Lung (tissue), 12 donors: ENCODE measurements around the gene DNAJA1. TPM values are rescaled to one million over a fixed set of nuclear protein-coding genes. Genes with fewer than 3 reads are reported as not detected.
A peak's percentile ranks its signal among the peaks of the same experiment; 100 is the strongest.

Experiments used
- ATAC-seq: fragments of 200-7000 bp; cut with Tn5 transposase; one replicate; pipeline ENCODE4 v1.9.1; 2020; ENCODE audit warnings: moderate number of reproducible peaks; ENCODE audit not compliant: insufficient read depth, low FRiP score
- DNase-seq, 3 donors: peaks; one replicate each; pipeline ENCODE4 v3.0.0-alpha.2; 2013 to 2017
- H3K27ac ChIP-seq, 2 donors: one replicate each; pipeline ENCODE4 v1.5.1; 2013; ENCODE audit warnings: mild to moderate bottlenecking in 2 of 2, moderate library complexity in 2 of 2, control low read depth in 1 of 2, inconsistent platforms in 1 of 2, low read depth in 1 of 2, low read length in 1 of 2
- H3K27me3 ChIP-seq, 3 donors: one replicate each; pipeline ENCODE4 v1.5.1; 2013; ENCODE audit warnings: low read length in 2 of 3; ENCODE audit not compliant: control insufficient read depth in 3 of 3, insufficient read depth in 3 of 3
- H3K36me3 ChIP-seq, 4 donors: one replicate each; pipeline ENCODE4 v1.5.1; 2013; ENCODE audit warnings: low read length in 4 of 4, mild to moderate bottlenecking in 1 of 4, moderate library complexity in 1 of 4; ENCODE audit not compliant: control insufficient read depth in 4 of 4, insufficient read depth in 4 of 4
- H3K4me1 ChIP-seq, 5 donors: one replicate each; pipeline ENCODE4 v1.5.1; 2013; ENCODE audit warnings: low read length in 5 of 5, mild to moderate bottlenecking in 2 of 5, moderate library complexity in 1 of 5; ENCODE audit not compliant: control insufficient read depth in 5 of 5, insufficient read depth in 5 of 5
- H3K4me3 ChIP-seq: one replicate; pipeline ENCODE4 v1.5.1; 2013; ENCODE audit warnings: mild to moderate bottlenecking, control low read depth, moderate library complexity
- H3K9ac ChIP-seq, 2 donors: one replicate each; pipeline ENCODE4 v1.5.1; 2013; ENCODE audit warnings: low read length in 2 of 2, control low read depth in 1 of 2; ENCODE audit not compliant: insufficient read depth in 1 of 2
- H3K9me3 ChIP-seq, 4 donors: one replicate each; pipeline ENCODE4 v1.5.1; 2013; ENCODE audit warnings: low read length in 3 of 4, mild to moderate bottlenecking in 1 of 4, moderate library complexity in 1 of 4; ENCODE audit not compliant: control insufficient read depth in 4 of 4, insufficient read depth in 3 of 4
- WGBS, 2 donors: extraction: QIAGEN DNeasy Blood & Tissue Kit; methylation state at CpG; one replicate each; pipeline ENCODE4 v1.1.7; 2013; 5-methylcytosine and 5-hydroxymethylcytosine counted together
- polyA plus RNA-seq, 2 donors: library from polyadenylated mRNA; stranded (reverse); fragments of 200-250 nt; gene quantifications; one replicate each; pipeline ENCODE4 v1.2.1, GENCODE V29; 2013
- total RNA-seq, 2 donors: library from RNA; depleted of rRNA in 1 of 2; stranded (reverse); fragments of >200 nt in 1 of 2; gene quantifications; one replicate each; pipeline ENCODE4 v1.2.1, GENCODE V29; 2014 to 2021
- TF ChIP-seq, protein P1 (sequence below): IDR thresholded peaks from 2 replicates; pipeline ENCODE4 v1.5.1; 2012; ENCODE audit warnings: mild to moderate bottlenecking; ENCODE audit errors: control extremely low read depth, extremely low read depth
- donor health status: control.
- donor health status: control.
- donor health status: Bipolar disorder and iron deficiency.
- donor health status: healthy.
- donor health status: DM: yes; HTN: yes; CAD: no.

Gene DNAJA1
- total and polyA plus RNA-seq, 4 donors, result 51.9 to 127 (median 105) TPM

DNA sequence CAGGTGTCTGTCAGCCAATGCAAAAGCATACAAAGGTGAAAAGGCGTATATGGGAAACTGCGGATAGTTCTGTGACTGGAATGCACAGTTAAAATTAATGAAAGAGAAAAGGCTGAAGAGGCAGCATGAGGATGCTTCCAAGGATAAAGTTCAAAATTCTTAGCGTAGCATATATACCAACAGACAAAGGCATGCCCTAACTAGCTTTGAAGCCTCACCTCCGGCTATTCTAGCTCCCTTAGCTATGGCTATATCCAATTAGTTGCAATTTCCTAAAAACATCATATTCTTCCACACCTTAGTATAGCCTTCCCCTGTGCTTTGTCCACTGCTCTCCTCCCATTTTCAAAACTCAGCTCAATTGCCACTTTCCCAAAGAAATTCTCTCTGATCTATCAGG, 1.4 kb upstream of the DNAJA1 start:
- no peaks in the 10 kb centered on the region for H3K9me3 ChIP-seq
- no peak overlapping the region for H3K27ac ChIP-seq
- TF ChIP-seq, protein P1, sequence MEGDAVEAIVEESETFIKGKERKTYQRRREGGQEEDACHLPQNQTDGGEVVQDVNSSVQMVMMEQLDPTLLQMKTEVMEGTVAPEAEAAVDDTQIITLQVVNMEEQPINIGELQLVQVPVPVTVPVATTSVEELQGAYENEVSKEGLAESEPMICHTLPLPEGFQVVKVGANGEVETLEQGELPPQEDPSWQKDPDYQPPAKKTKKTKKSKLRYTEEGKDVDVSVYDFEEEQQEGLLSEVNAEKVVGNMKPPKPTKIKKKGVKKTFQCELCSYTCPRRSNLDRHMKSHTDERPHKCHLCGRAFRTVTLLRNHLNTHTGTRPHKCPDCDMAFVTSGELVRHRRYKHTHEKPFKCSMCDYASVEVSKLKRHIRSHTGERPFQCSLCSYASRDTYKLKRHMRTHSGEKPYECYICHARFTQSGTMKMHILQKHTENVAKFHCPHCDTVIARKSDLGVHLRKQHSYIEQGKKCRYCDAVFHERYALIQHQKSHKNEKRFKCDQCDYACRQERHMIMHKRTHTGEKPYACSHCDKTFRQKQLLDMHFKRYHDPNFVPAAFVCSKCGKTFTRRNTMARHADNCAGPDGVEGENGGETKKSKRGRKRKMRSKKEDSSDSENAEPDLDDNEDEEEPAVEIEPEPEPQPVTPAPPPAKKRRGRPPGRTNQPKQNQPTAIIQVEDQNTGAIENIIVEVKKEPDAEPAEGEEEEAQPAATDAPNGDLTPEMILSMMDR, result no peak
- H3K9ac ChIP-seq, result peak overlapping the region in 1 of 2 donors; percentile 88
- 96 to 98% methylated on average over 4 of the region's 4 CpGs for WGBS, 2 donors
- H3K27me3 ChIP-seq, result no peaks in the 10 kb centered on the region
- H3K4me3 ChIP-seq, result no peak overlapping the region
- no peak for ATAC-seq
- no peak for DNase-seq
- H3K4me1 ChIP-seq, result peaks cover 0 to 24% (median 20%) of the 10 kb centered on the region in 5 donors
- H3K36me3 ChIP-seq, result peaks cover 0 to 22% (median 12%) of the 10 kb centered on the region in 4 donors

DNA sequence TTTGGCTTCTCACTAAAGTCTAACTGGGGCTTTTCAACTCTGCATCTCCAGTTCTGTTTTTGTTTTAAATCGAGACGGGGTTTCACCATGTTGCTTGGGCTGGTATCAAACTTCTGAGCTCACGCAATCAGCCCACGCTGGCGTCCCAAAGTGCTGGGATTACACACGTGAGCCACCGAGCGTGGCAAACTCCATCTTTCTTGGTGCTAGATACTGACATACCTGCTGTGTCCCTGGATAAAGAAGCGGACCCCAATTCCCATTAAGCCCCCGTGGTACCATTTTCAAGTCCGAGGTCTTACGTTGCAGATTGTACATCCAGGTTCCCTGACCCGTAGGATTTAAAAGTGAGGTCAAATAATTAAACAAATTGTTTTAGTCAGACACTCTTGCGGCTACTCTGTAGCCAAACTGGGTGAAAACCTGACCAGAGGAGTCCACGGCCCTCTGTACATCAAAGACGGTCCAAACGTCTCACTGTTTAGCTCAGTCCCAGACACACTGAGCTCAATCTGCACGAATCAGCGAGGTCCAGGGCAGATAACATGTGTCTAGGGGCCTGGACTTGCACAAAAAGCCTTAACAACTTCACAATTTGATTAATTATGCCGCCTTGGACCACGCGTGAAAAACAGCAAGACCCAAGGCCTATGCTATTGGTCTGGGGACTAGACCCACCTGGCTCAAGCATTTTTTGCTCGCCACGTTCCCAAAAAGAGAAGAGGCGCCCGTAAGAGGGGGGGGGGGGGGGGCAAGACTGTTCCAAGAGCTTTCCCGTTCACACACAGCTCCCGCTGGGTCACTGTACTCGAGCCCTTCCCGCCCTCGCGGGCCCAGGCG, 727 bp upstream of the DNAJA1 start:
- ATAC-seq, result peak; percentile 3
- peaks cover 0 to 23% (median 14%) of the 10 kb centered on the region in 4 donors for H3K36me3 ChIP-seq
- peaks cover 0 to 31% (median 25%) of the 10 kb centered on the region in 5 donors for H3K4me1 ChIP-seq
- H3K27ac ChIP-seq, result peak overlapping the region; percentile 93 to 95
- peak overlapping the region; percentile 69 for H3K4me3 ChIP-seq
- no peaks in the 10 kb centered on the region for H3K9me3 ChIP-seq
- WGBS, 2 donors, result 21 to 31% methylated on average over 29 to 33 of the region's 33 CpGs
- DNase-seq, result peak in 1 of 3 donors; percentile 50
- H3K9ac ChIP-seq, result peak overlapping the region; percentile 88 to 96
- TF ChIP-seq, protein P1, result no peak
- no peaks in the 10 kb centered on the region for H3K27me3 ChIP-seq

DNA sequence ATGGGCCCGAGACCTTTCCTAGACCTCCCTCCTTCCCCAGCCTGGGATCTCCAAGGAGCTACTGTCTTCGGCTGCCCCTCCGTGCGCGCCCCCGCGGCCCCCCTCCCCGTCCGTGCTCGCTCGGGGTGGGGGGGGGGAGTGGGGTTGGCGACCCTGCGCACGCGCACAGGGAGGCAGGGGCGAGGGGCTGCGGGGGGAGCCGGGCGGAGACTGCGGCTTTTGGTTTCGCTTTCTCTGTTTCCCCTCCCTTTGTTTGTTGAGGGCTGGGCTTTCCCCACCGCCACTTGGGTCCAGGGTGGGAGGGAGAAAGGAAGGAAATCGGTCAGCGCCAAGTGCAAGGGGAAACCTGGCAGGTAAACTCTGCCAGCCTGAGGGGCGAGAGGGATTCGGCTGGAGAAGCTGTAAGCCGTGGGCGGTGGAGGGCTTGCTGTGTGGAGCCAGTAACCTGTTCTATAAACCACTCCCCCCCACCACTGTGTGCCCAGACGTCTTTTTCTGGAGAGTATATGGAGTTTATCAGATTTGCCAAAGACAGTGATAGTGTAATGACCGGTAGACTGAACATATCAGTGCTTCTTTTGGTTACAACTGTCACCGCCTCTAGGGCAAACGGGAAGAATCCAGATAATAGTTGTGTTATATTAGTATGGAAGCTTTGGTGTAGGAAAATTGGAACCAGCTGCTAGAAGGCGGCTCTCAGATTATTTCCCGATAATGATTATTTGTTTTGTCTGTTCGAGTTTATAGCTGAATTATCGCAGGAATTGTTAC, 684 bp downstream of the DNAJA1 start:
- DNase-seq, result peak; percentile 87 to 89 (median 87)
- Histone ChIP-seq H3K9me3 (no peaks in the 10 kb centered on the region), H3K9ac (peak overlapping the region; percentile 96 to 99), H3K4me1 (peaks cover 0 to 33% (median 25%) of the 10 kb centered on the region in 5 donors), H3K27me3 (no peaks in the 10 kb centered on the region), H3K27ac (peak overlapping the region; percentile 98 to 100), H3K36me3 (peaks cover 0 to 29% (median 14%) of the 10 kb centered on the region in 4 donors), H3K4me3 (peak overlapping the region; percentile 98)
- ATAC-seq, result peak; percentile 40
- TF ChIP-seq, protein P1, result no peak
- WGBS, 2 donors, result 2 to 4% methylated on average over 29 to 36 of the region's 36 CpGs
